ENCODE measurements around the gene PPP1R11. TPM values are rescaled to one million over a fixed set of nuclear protein-coding genes. Genes with fewer than 3 reads are reported as not detected.

Gene PPP1R11
- total and polyA plus RNA-seq, 9 of the 15 experiments (the other 6 are each of a cell fraction or from before 2014, with no cell fraction given): 17.8 to 94.8 (median 44.6) TPM

DNA sequence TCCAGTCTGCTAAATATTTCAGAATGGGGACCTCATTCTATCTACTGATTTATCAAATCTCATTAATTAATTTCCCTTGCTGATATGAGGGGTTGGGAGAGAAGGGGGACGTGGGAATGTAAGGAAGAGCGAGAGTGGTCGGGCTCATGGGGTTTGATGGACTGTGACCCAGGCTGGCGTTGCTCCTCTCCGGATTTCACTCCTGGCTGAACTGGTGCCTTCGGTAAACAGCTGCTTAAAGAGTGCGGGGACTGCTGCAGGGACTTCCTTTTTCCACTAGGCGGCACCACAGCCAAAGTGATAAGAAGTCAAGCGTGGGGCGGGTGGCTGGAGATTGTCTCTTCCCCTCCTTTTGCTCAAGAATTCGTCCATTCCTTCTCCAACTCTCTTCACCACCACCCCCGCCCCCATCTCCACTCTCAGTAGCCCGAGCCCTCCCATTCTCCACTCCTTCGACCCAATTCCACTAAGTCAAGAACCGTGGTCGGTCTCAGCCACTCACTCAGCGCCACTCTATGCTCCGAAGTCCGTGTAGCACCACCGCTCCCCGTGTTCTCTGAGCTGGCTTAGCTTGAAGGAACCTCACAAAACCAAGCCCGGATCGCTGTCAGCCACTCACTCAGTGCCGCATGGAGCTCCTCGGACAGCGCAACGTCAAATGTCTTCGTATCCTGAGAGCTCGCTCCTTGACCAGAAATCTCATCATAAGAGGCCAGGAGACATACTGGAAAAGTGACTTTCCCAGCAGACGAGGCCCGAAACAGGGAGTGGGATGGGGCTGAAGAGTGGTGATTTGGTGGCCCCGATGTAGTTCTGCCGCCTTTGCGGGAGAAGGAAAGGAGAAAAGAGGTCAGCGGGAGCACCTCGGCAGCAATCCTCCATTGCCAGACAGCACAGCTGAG is 36.2 kb downstream of the PPP1R11 start (continued):
- TF ChIP-seq, protein P1, sequence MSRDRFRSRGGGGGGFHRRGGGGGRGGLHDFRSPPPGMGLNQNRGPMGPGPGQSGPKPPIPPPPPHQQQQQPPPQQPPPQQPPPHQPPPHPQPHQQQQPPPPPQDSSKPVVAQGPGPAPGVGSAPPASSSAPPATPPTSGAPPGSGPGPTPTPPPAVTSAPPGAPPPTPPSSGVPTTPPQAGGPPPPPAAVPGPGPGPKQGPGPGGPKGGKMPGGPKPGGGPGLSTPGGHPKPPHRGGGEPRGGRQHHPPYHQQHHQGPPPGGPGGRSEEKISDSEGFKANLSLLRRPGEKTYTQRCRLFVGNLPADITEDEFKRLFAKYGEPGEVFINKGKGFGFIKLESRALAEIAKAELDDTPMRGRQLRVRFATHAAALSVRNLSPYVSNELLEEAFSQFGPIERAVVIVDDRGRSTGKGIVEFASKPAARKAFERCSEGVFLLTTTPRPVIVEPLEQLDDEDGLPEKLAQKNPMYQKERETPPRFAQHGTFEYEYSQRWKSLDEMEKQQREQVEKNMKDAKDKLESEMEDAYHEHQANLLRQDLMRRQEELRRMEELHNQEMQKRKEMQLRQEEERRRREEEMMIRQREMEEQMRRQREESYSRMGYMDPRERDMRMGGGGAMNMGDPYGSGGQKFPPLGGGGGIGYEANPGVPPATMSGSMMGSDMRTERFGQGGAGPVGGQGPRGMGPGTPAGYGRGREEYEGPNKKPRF (IDR thresholded peaks at IDR 0.05; ENCODE audit: low read depth, low read length): no peak
- TF ChIP-seq TAF9B (IDR thresholded peaks at IDR 0.05; ENCODE audit: partially characterized antibody) (no peak), POLR2H (tag; IDR thresholded peaks at IDR 0.05; ENCODE audit: low read depth) (no peak), HLTF (IDR thresholded peaks at IDR 0.05) (no peak), XRCC4 (IDR thresholded peaks at IDR 0.05; ENCODE audit: extremely low read depth, insufficient read depth, insufficient read length) (no peak), ESRRA (IDR thresholded peaks at IDR 0.05; ENCODE audit: borderline replicate concordance, low read depth) (no peak), POLR2A (conservative IDR thresholded peaks at IDR 0.05) (peak; percentile 35; the same call in 1 of the 2 replicates), ZBTB8A (IDR thresholded peaks at IDR 0.05; ENCODE audit: partially characterized antibody) (no peak), SETDB1 (IDR thresholded peaks at IDR 0.05; ENCODE audit: low read length) (no peak)
